NCI-H82 treated with DMSO at 0.1 percent for 48 hours (cell line): ENCODE measurements around the gene POLE2.
"Not testable (repeated sequence)": the region's sequence is repeated elsewhere in the genome, so short reads cannot be mapped to it uniquely, and the experiment has no call there.

Source experiments
- DNase-seq: peaks from one replicate; lab custom pipeline; 2025; ENCODE audit not compliant: unreplicated experiment; lab: John Stamatoyannopoulos, UW

Gene POLE2

DNA sequence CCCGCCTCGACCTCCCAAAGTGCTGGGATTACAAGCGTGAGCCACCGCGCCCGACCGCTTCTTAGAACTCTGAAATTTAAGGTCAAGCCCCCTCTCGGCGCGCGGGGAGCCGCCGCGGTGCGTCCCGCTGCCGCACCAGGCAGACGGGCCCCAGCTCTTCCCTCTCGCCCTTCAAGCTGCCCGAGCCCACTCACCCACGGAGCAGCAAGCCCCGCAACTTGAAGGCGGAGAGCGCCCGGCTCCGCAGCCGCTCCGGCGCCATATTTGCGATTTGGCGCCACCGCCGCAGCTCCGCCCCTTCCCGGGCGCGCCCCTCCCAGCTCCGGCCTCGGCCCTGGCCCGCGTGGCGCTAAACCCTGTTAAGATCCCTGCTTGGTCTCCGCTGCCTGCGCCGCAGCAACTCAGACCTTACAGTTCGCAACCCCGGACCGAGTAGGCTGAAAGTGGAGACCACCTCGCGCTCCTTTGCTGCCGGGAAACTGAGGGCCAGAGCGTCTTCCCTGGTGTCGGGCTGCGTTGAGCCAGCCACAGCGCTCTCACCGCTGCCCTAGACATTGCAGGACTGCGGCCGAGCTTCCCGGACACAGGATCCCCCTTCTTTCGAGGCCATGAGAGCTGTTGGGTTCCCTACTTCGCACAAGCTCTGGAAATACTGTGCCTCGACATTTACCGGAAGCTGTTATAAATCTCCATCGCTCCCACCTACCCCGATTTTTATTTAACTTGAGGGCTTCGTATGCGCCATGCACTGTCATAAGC lies at the start of gene POLE2:
Gene POLE2 (minus strand): TSS at position 273 of the 759 bp plus-strand sequence. CDS start 11 bp downstream, at position 262.
- DNase-seq: peak; percentile 35

DNA sequence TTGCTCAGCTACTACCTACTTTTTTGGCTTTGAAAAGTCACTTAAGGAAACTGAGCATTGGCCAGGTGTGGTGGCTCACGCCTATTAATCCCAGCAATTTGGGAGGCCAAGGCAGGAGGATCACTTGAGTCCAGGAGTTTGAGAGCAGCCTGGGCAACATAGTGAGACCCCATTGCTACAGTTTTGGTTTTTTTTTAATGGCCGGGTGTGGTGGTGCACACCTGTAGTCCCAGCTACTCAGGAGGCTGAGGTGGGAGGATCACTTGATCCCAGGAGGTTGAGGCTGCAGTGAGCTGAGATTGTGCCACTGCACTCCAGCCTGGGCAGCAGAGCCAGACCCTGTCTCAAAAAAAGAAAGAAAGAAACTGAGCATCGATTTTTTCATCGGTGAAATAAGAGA lies 47.7 kb upstream of the POLE2 start:
- not testable (repeated sequence) for DNase-seq

- DNase-seq: no peak
These were observed 45.8 kb upstream of the POLE2 start for GRCh38 chr14:49733836-49734235.

GRCh38 chr14:49732896-49733295 lies 44.9 kb upstream of the POLE2 start:
- no peak for DNase-seq

- no peak for DNase-seq
These were observed 39.2 kb upstream of the POLE2 start for GRCh38 chr14:49727171-49727570.

GRCh38 chr14:49721733-49722435 lies 33.9 kb upstream of the POLE2 start:
- not testable (repeated sequence) for DNase-seq

DNA sequence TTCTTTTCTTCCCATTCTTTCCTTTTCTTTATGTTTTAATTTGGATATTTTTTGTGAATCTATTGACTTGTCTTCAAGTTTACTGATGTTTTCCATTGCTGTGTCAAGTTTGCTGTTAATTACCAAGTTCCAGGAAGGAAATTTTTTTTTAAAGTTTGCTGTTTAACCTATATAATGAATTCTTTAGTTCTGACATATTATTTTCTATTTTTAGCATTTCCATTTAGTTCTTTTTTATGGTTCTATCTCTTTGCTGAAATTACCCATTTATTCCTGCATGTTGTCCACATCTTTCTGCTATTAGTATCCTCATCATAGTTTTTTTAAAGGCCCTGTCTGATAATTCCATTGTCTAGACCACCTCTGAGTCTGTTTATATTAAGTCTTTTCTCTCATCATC lies 32.7 kb upstream of the POLE2 start:
- DNase-seq: no peak

DNA sequence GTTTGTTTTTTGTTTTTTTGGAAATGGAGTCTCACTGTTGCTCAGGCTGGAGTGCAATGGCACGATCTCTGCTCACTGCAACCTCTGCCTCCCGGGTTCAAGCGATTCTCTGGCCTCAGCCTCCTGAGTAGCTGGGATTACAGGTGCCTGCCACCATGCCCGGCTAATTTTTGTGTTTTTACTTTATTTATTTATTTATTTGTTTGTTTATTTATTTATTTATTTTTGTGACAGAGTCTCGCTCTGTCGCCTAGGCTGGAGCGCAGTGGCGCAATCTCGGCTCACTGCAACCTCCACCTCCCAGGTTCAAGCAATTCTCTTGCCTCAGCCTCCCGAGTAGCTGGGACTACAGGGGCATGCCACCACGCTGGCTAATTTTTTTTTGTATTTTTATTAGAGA lies 23.0 kb upstream of the POLE2 start:
- DNase-seq: not testable (repeated sequence)

GRCh38 chr14:49704471-49704870 lies 16.5 kb upstream of the POLE2 start:
- not testable (repeated sequence) for DNase-seq

DNA sequence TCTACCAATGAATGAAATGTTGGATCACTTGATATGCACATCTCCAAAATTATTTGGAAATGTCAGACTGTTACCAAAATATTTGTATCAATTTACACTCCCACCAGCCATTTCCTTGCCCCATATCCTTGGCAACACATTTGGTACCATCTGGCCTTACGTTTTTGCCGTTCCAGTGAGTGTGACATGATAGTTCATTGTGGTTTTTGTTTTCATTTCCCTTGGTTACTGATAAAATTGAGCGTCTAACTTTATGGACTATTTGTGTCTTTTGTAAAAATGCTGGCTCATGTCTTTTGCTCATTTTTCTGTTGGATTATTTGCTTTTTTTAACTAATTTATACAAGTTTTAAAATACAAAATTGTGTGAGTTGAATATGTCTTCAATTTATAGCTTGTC lies 16.0 kb upstream of the POLE2 start:
- DNase-seq: no peak

- no peak for DNase-seq
These were observed 14.7 kb upstream of the POLE2 start for GRCh38 chr14:49702725-49703124.

- DNase-seq: not testable (repeated sequence)
These were observed 5.7 kb upstream of the POLE2 start for GRCh38 chr14:49693735-49694124.

DNA sequence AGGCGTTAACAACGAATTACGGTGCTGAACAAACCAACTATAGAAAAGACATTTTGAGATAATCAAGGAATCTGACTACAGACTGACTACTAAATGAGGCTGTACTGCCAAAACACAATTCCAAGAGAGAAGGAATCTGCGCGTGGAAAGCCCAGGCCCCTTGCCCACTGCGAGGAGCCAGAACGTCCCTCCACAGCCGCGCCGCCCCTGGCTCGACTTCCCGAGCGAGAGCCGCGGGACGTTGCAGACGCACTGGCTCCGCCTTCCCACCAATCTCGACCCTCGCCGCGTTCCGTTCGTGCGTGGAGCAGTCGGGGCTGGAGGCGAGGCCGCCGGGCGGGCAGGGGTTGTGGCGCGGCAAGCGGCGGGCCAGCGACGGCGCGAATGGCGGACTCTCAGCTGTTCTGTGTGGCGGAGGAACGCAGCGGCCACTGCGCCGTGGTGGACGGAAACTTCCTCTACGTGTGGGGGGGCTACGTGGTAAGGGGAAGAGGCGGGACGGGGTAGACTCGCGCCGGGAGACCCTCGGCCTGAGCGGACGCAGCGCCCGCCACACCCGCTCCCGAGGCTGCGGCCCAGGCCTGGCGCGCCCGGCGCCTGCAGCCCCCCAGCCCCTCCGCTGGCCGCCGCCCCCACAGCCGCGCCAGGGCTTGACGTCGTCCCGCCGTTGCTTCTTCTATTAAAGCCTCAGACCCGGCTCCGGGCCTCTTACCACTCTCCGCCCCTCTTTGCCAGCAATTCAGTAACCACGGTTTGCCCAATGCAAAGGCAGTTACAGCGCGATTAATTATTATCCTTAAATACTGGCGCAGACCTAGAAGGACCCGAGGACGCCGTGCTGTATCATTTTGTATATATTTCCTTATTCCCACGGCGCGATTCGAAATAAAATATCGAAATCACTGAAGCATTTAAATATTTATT lies 5.1 kb upstream of the POLE2 start, which contains the start of gene KLHDC1:
Gene KLHDC1 (plus strand): TSS at position 310 of the 924 bp plus-strand sequence. CDS start 75 bp downstream, at position 385.
- DNase-seq: peak; percentile 10

- no peak for DNase-seq
These were observed 4.3 kb upstream of the POLE2 start for GRCh38 chr14:49692193-49692757.

GRCh38 chr14:49691031-49691430 lies 3.0 kb upstream of the POLE2 start:
- DNase-seq: no peak

DNA sequence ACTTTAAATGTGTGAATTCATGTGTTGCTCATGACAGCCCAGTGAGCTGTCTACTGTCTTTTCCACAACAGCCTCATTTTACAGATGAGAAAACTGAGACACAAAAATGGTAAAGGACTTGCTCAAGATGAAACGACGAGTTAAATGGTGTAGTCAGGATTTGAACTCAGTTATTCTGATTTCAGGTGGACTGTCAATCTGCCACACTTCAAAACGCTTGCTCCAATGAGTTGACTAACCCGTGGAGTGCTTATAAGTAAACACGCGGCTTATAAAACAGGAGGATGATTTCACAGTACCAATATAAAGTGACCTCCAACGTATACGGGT lies 652 bp upstream of the POLE2 start:
- DNase-seq: no peak

DNA sequence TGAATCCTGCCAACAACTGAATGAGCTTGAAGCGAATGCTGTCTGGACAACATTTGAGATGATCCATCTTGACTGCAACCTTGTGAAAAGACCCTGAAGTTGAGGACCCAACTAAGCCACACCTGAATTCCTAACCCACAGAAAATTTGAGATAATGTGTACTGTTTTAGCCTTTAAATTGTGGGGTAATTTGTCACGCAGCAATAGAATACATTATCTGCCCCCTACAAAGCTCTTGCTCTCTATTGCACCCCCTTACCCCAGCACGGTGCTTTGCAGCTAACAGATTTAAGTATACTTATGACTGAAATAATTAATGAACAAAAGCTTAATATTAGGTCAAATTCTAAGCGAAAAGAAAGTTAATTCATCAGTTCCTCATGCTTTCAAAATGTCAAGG lies 1.6 kb downstream of the POLE2 start:
- no peak for DNase-seq

DNA sequence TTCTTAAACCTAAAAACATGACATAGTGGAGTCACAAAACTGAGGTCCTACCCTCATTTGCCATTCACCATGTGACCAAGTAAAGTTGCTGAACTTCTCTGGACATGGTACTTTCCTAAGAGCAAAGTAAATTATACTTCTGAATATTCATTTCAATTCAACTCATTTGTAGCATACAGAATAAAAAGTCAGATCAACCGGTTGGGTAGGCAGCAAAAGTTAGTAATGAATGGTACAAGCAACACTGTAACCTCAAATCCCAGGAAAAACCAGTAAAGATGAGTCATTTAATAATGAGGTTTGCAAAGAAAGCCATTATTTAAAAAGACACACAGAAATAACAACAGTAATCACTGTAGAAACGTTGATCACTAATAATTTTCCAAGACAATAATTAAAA lies 8.7 kb downstream of the POLE2 start:
- no peak for DNase-seq

DNA sequence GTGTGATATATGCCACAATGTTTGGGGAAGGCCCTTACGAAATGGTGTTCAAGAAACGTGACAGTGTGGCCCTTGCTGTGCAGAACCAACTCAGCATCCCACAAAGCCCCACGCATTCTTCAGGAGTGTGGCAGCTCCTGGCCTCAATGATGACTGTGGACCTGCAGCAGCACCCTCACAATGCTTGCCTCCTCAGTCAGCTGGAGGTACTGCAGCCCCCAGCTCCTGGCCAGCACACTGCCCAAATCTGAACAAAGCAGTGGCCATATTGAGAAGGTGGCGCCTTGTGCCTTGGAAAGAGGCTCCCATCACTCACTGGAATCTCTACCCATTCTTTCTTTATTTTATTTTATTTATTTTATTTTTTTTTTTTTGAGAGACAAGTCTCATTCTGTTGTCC lies 10.4 kb downstream of the POLE2 start:
- no peak for DNase-seq

GRCh38 chr14:49673586-49673985 lies 14.4 kb downstream of the POLE2 start:
- no peak for DNase-seq

DNA sequence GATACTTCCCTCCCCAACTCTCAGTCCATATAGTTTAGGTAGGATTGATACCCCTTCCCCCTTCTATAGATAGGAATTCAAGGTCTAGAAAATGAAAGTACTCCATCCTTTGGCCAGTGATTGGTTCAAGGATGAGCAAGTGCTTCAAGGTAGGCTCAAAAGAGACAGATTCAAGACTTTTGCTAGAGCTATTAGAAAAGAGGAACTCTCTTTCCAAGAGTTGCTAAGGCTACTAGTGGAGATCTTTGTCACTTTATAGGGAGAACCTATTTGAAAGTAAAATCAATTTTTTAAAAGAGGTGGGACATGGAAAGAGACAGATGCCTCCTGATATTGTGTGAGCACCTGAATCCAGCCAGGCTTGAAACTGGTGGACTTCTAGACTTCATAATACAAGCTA lies 17.5 kb downstream of the POLE2 start:
- DNase-seq: no peak
